Measurements from ENCODE around the gene PIN1.

DNA sequence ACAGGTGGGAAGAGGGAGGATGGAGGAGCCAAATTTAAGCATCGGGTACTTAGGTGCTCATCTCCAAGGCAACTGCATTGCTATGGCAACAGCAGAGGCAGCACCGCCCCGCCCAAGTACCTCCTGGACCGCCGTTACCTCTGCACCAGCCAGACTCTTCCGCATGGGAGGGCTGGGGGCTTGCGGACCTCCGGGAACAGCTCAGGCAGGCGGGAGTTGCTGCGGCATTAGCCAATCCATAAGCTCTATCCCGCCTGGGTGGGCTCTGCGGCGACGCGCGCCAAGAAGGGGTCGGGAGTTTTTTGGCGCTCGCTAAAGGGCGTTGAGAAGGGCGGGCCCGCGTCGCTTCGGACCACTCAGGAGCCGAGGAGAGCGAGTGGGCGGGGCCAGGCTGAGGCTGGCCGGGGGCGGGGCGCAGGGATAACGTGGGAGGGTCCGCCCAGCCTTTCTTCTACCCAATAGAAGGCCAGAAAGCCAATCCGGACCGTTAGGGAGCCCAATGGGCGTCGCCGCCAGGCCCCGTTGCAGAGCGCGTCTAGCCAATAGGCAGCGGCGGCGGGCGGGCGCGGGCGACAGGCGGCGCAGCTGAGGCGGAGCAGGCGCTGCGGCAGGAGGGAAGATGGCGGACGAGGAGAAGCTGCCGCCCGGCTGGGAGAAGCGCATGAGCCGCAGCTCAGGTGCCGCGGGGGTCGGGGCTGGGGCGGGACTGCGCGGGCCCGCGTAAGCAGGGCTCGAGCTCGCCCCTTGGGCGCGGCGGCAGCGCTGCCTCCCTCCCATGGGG is at the start of gene PIN1:
- TF ChIP-seq, protein P1, sequence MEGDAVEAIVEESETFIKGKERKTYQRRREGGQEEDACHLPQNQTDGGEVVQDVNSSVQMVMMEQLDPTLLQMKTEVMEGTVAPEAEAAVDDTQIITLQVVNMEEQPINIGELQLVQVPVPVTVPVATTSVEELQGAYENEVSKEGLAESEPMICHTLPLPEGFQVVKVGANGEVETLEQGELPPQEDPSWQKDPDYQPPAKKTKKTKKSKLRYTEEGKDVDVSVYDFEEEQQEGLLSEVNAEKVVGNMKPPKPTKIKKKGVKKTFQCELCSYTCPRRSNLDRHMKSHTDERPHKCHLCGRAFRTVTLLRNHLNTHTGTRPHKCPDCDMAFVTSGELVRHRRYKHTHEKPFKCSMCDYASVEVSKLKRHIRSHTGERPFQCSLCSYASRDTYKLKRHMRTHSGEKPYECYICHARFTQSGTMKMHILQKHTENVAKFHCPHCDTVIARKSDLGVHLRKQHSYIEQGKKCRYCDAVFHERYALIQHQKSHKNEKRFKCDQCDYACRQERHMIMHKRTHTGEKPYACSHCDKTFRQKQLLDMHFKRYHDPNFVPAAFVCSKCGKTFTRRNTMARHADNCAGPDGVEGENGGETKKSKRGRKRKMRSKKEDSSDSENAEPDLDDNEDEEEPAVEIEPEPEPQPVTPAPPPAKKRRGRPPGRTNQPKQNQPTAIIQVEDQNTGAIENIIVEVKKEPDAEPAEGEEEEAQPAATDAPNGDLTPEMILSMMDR (IDR thresholded peaks at IDR 0.05; ENCODE audit: insufficient read depth, low read depth, low read length) = no peak
- TF ChIP-seq EZH2 (IDR thresholded peaks at IDR 0.05; ENCODE audit: insufficient read depth, low read length) = no peak
